Fibroblast of lung (primary cell): ENCODE results near the gene RCOR1. TPM values are rescaled to one million over a fixed set of nuclear protein-coding genes. Genes with fewer than 3 reads are reported as not detected.

ENCODE experiments used
- DNase-seq, 2 donors: peaks; one replicate each; pipeline versions ENCODE4 v3.0.0 to v3.0.0-alpha.2; 2010; ENCODE audit warnings: low read depth in 2 of 2
- H2AFZ ChIP-seq: 2 replicates; pipeline ENCODE4 v1.5.1; 2012; ENCODE audit warnings: low read length, control low read depth, inconsistent platforms
- H3K27ac ChIP-seq: 2 replicates; pipeline ENCODE4 v1.5.1; 2011; ENCODE audit warnings: low read length, control low read depth; ENCODE audit not compliant: insufficient read depth
- H3K27me3 ChIP-seq: 2 replicates; pipeline ENCODE4 v1.5.1; 2011; ENCODE audit warnings: mild to moderate bottlenecking, low read length; ENCODE audit not compliant: control insufficient read depth, insufficient read depth
- H3K36me3 ChIP-seq: 2 replicates; pipeline ENCODE4 v1.5.1; 2011; ENCODE audit warnings: low read length; ENCODE audit not compliant: control insufficient read depth, insufficient read depth
- H3K4me1 ChIP-seq: 2 replicates; pipeline ENCODE4 v1.5.1; 2011; ENCODE audit warnings: low read length; ENCODE audit not compliant: control insufficient read depth, insufficient read depth; ENCODE audit errors: extremely low read depth
- H3K4me2 ChIP-seq: 2 replicates; pipeline ENCODE4 v1.5.1; 2011; ENCODE audit warnings: low read length, control low read depth; ENCODE audit not compliant: insufficient read depth; ENCODE audit errors: extremely low read depth
- H3K4me3 ChIP-seq, 4 experiments: fragments of 200-600 bp in 1 of 4; sonication (generic) in 1 of 4; replicated peaks in 1 of 4; 2 replicates each; pipeline ENCODE4 v1.5.1; 2011 to 2016; ENCODE audit warnings: low read length in 4 of 4, low read depth in 3 of 4, mild to moderate bottlenecking in 3 of 4, control low read depth in 2 of 4, inconsistent platforms in 1 of 4, mixed read lengths in 1 of 4; ENCODE audit not compliant: insufficient read depth in 1 of 4; ENCODE audit errors: control extremely low read depth in 1 of 4
- H3K79me2 ChIP-seq: 2 replicates; pipeline ENCODE4 v1.5.1; 2012; ENCODE audit warnings: mild to moderate bottlenecking, low read length, inconsistent platforms; ENCODE audit not compliant: control insufficient read depth, insufficient read depth
- H3K9ac ChIP-seq: 2 replicates; pipeline ENCODE4 v1.5.1; 2011; ENCODE audit warnings: mild to moderate bottlenecking, low read length, control low read depth; ENCODE audit not compliant: insufficient read depth
- H3K9me3 ChIP-seq: 2 replicates; pipeline ENCODE4 v1.5.1; 2012; ENCODE audit warnings: low read depth, low read length; ENCODE audit not compliant: control insufficient read depth, insufficient read depth
- H4K20me1 ChIP-seq: 2 replicates; pipeline ENCODE4 v1.5.1; 2011; ENCODE audit warnings: low read length; ENCODE audit not compliant: control insufficient read depth, insufficient read depth; ENCODE audit errors: extremely low read depth
- CTCF ChIP-seq, 2 donors: IDR thresholded peaks in 1 of 2; conservative IDR thresholded peaks in 1 of 2; 1 replicate in 1 of 2; 2 replicates in 1 of 2; pipeline ENCODE4 v1.5.1; 2011 to 2012; ENCODE audit warnings: low read length in 2 of 2, control low read depth in 1 of 2, inconsistent platforms in 1 of 2, low read depth in 1 of 2, mild to moderate bottlenecking in 1 of 2
- EZH2 ChIP-seq: IDR thresholded peaks from 2 replicates; pipeline ENCODE4 v1.5.1; 2012; ENCODE audit warnings: low read length, control low read depth, mild to moderate bottlenecking; ENCODE audit errors: missing control alignments
- polyA plus RNA-seq, 2 donors: library from polyadenylated mRNA; depleted of rRNA in 1 of 2; stranded (reverse) in 1 of 2; unstranded in 1 of 2; fragments of >200 nt; gene quantifications; 2 replicates each; pipeline ENCODE4 v1.2.1, GENCODE V29; 2011 to 2012; ENCODE audit warnings: missing spikeins in 1 of 2
- total RNA-seq: library from RNA; depleted of rRNA; stranded (reverse); fragments of >200 nt; gene quantifications from 2 replicates; pipeline ENCODE4 v1.2.1, GENCODE V29; 2014

The RCOR1 gene
- total and polyA plus RNA-seq, 2 donors (not counting 1 experiment from before 2014, with no cell fraction given), result 11.4 to 19.6 TPM

- TF ChIP-seq CTCF (conservative IDR thresholded peaks at IDR 0.05 in 1 of 2, IDR thresholded peaks at IDR 0.05 in 1 of 2; ENCODE audit: low read depth in 1 of 2, low read length in 2 of 2), result no peak
- no peak for TF ChIP-seq EZH2
- Histone ChIP-seq H3K79me2 (peaks cover 9% of the 10 kb centered on the region), H3K4me2 (no peak overlapping the region)
Observed at GRCh38 chr14:102661614-102662013, 69.2 kb downstream of the RCOR1 start.

GRCh38 chr14:102662636-102663430, 70.4 kb downstream of the RCOR1 start:
- Histone ChIP-seq H3K79me2 (peaks cover 11% of the 10 kb centered on the region), H3K36me3 (no peaks in the 10 kb centered on the region), H4K20me1 (no peaks in the 10 kb centered on the region), H3K9ac (no peak overlapping the region), H3K27me3 (no peaks in the 10 kb centered on the region), H3K4me2 (no peak overlapping the region), H3K4me3 (no peak overlapping the region), H2AFZ (no peak overlapping the region), H3K27ac (no peak overlapping the region), H3K4me1 (no peaks in the 10 kb centered on the region), H3K9me3 (no peaks in the 10 kb centered on the region)
- TF ChIP-seq EZH2 (no peak), CTCF (conservative IDR thresholded peaks at IDR 0.05 in 1 of 2, IDR thresholded peaks at IDR 0.05 in 1 of 2; ENCODE audit: low read depth in 1 of 2, low read length in 2 of 2) (no peak)
- no peak for DNase-seq

More at GRCh38 chr14:102661614-102662013, 69.2 kb downstream of the RCOR1 start:
- no peak overlapping the region for H3K9ac ChIP-seq
- no peak overlapping the region for H3K27ac ChIP-seq
- no peaks in the 10 kb centered on the region for H3K9me3 ChIP-seq
- no peaks in the 10 kb centered on the region for H3K27me3 ChIP-seq
- H3K36me3 ChIP-seq, result no peaks in the 10 kb centered on the region
- H4K20me1 ChIP-seq, result no peaks in the 10 kb centered on the region
- DNase-seq, result no peak
- no peaks in the 10 kb centered on the region for H3K4me1 ChIP-seq
- no peak overlapping the region for H3K4me3 ChIP-seq
- no peak overlapping the region for H2AFZ ChIP-seq

- Histone ChIP-seq H3K36me3 (no peaks in the 10 kb centered on the region), H3K9ac (no peak overlapping the region), H3K4me1 (no peaks in the 10 kb centered on the region), H3K4me2 (no peak overlapping the region), H3K79me2 (peaks cover 11% of the 10 kb centered on the region), H3K4me3 (no peak overlapping the region), H2AFZ (no peak overlapping the region), H3K9me3 (no peaks in the 10 kb centered on the region), H3K27ac (no peak overlapping the region), H3K27me3 (no peaks in the 10 kb centered on the region), H4K20me1 (no peaks in the 10 kb centered on the region)
- no peak for DNase-seq
- TF ChIP-seq CTCF (conservative IDR thresholded peaks at IDR 0.05 in 1 of 2, IDR thresholded peaks at IDR 0.05 in 1 of 2; ENCODE audit: low read depth in 1 of 2, low read length in 2 of 2) (no peak), EZH2 (no peak)
Observed at GRCh38 chr14:102663440-102663839, 71.0 kb downstream of the RCOR1 start.
